Stimulated activated CD4-positive, alpha-beta T cell treated with anti-CD3 and anti-CD28 coated beads, Interleukin-1b, Interleukin-23, amount 100 ng/mL, for 1 hour (primary cell): Measurements from ENCODE around the gene ATP5PD.
A peak's percentile ranks its signal among the peaks of the same experiment; 100 is the strongest.
"Not testable (repeated sequence)": the region's sequence is repeated elsewhere in the genome, so short reads cannot be mapped to it uniquely, and the experiment has no call there.

Experiments
- DNase-seq, 2 donors: peaks; one replicate each; pipeline ENCODE4 v3.0.0-alpha.2; 2020; ENCODE audit warnings: low read depth in 2 of 2

Gene ATP5PD

GRCh38 chr17:75020331-75021110, 26.2 kb downstream of the ATP5PD start:
- no peak for DNase-seq

- no peak for DNase-seq
These were observed 27.1 kb downstream of the ATP5PD start for GRCh38 chr17:75019710-75020109.

- no peak for DNase-seq
These were observed 27.6 kb downstream of the ATP5PD start for GRCh38 chr17:75019146-75019545.

- no peak for DNase-seq
These were observed 33.6 kb downstream of the ATP5PD start for GRCh38 chr17:75013092-75013559.

GRCh38 chr17:75012346-75013091, 34.2 kb downstream of the ATP5PD start, which contains the start of gene MRPL58:
TSS of gene MRPL58 (plus strand) at chr17:75012670. CDS start at chr17:75012687, 17 bp downstream.
- DNase-seq: peak; percentile 45 to 58

DNA sequence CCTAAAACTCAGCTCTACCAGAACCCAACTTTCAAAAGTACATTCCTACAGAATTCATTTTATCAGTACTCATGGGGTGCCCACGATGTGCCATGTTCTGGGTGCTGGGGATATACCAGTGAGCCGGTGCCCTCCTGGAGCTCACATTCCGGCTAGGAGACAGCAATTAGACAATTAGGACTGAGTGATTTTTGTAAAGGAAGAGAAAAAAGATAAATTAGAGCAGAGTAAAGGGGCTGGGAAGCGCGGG, 34.7 kb downstream of the ATP5PD start:
- DNase-seq: no peak

- DNase-seq: no peak
These were observed 35.2 kb downstream of the ATP5PD start for GRCh38 chr17:75011401-75012095.

DNA sequence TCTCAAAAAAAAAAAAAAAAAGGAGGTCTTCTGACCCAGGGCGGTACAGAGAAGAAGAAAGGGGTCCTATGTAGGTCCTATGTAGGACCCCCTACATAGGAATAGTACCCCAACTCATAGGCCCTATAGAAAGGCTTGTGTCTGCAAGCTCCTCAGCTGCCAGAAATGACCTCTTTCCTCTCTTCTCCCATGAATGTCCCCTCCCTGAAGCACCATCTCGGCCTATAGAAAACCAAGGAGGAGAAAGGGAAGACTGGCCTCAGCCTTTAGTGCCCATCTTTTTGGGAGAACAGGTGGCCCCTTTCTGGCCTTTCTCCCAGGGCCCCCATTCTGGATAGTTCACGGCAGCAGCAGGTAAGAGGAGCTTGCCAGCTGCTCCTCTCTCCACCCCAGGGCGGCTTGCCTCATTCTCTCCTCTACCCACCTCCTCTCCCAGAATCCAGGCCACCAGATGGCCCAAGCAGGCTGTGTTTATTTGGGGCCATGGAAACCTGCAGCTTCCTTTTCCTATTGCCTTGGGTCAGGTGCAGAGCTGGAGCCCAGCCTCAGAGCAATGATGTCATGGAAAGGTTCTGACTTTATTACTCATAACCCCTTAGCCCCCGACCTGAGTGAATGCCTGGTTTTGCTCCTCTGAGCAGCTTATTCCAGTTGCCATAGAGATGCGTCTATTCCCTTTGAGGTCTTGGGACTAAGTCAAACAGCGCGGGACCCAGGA, 35.9 kb downstream of the ATP5PD start:
- no peak for DNase-seq

GRCh38 chr17:75009139-75009724, 37.5 kb downstream of the ATP5PD start:
- no peak for DNase-seq

- no peak for DNase-seq
These were observed 38.4 kb downstream of the ATP5PD start for GRCh38 chr17:75008373-75008772.

- DNase-seq: no peak
These were observed 40.1 kb downstream of the ATP5PD start for GRCh38 chr17:75006653-75007052.

GRCh38 chr17:75006084-75006483, 40.7 kb downstream of the ATP5PD start:
- DNase-seq: not testable (repeated sequence)

DNA sequence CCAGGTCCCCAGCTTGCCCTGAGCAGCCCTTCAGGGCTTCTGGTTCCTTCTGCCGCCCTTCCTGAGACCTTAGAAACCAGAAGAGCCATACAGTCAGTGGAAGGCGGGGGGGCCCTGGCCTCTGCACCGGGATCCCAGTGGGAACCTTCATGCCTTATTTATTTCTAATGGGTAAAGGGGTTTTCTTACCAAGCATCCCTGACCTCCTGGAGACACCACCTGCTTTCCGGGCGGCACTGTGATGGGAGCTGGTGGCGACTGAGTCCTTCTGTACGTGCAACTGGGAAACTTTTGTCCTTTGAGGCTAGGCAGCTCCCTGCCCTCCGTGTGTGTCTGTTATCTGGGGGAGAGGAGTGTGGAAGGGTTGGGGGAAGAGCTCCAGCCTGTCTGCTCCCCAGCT, 41.5 kb downstream of the ATP5PD start:
- DNase-seq: no peak

DNA sequence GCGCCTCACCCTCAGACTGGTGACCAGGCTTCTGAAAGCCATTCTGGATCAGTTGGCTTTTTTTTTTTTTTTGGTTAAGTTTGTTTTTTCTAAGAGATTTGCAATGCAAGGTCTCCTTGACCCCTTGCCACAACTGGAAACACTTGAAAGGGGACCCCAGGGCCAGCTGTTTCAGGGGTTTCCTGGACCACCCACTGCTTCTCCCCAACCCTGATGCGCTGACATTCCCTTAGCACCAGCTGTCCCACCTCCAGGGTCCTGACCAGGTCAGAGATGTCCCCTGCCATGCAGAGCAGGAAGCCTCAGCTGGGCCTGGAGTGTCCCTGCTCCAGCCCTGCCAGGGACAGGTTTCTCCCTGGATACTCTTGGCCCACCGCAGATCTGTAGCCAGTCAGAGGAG, 42.4 kb downstream of the ATP5PD start:
- no peak for DNase-seq

DNA sequence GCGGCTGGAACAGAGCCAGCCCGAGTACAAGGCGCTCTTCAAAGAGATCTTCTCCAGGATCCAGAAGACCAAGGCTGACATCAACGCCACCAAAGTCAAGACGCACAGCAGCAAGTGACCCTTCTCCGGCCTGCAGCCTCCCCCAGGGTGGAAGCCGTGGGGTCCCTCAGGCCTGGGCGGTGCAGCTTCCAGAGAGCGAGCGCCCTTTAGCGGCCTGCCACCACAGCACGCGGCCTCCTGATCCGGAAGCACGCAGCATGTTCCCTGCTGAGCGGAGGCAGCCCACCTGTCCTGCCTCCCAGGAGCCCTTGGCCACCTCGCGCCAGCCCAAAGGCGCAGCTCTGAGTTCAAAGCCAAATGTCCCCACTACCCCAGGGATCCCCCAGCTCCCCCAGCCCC, 42.8 kb downstream of the ATP5PD start:
- DNase-seq: no peak

- DNase-seq: no peak
These were observed 43.5 kb downstream of the ATP5PD start for GRCh38 chr17:75003070-75003956.

DNA sequence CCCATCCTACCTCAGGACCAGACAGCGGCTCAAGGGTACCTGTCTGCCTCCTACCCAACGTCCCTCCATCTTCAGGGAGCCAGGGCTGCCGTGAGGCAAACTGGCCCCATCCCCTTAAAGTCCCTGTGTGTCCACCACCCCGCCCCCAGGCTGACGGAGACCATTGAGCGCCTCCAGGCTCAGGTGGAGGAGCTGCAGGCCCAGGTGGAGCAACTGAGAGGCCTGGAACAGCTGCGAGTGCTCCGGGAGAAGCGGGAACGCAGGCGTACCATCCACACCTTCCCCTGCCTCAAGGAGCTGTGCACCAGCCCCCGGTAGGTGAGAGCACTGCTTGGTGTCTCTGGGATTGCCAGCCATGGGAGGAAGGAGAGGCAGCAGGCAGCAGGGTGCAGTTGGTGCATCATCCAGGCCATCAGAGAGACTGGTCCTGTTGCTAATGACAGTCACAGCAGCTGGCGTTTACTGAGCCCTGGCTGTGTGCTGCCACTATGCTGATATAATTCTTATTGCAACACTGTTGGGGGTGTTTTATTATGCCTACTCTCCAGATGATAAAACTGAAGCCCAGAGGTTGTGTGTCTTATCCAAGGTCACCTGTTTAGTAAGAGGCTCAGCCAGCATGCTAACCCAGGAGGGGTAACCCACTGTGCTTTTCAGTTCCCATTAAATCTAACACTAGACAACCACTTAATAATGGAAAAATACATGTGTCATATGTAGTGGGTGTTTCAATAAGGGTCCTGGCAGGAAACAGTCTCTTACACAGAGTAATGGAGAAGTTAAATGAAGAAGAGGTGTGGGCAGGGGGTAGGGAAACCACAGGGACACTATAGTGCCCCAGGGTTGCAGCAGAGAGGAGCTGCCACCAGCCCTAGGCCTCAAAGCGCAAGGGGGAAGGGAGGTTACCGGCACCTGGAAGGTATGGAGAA, 44.6 kb downstream of the ATP5PD start:
- no peak for DNase-seq

DNA sequence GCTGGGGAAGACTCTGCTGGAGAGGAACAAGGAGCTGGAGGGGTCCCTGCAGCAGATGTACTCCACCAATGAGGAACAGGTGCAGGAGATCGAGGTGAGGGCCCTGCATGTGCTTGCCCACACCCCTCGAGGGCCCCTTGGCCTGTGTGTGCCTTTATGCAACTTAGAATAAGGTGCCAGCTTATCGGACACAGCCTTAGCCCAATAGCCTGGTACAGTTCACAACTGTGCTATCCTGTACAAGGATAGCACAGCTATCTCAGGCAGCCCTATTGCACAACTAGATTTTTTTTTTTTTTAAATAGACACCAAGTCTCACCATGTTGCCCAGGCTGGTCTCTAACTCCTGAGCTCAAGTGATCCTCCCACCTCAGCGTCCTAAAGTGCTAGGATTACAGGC, 47.2 kb downstream of the ATP5PD start:
- no peak for DNase-seq

DNA sequence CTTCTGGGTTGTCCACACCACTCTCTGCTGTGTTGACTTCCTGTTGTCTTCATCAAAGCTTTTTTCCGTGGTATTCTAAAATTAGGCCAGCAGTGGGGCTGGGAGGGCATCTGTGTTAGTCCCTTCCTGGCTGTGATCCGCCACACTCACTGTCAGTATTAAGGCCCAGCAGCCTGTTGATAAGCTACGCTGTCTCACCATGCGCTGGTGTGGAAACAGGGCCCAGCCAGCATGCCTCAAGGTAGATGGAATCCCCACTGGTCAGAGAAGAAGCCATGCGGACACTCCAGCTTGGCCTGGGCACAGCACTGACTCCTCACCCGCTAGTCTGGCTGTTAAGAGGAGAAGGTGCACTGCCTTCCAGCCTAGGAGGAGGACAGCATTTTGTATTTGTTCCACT, 48.0 kb downstream of the ATP5PD start:
- DNase-seq: no peak

GRCh38 chr17:74995847-74996246, 50.9 kb downstream of the ATP5PD start:
- DNase-seq: no peak
